ENCODE data around the gene AMN. TPM values are rescaled to one million over a fixed set of nuclear protein-coding genes. Genes with fewer than 3 reads are reported as not detected.

AMN gene
- total and polyA plus RNA-seq, 2 experiments from 2014 or later, result 0.69 to 1.2 TPM

- no peak for ATAC-seq
- H3K79me2 ChIP-seq (replicated peaks; ENCODE audit: insufficient read depth), result no peaks in the 10 kb centered on the region
- no peaks in the 10 kb centered on the region for H3K4me1 ChIP-seq (ENCODE audit: insufficient read depth)
- H2AFZ ChIP-seq, result no peak overlapping the region
- Mint-ChIP-seq H3K36me3 (ENCODE audit: low read depth) (peaks cover 65% of the 10 kb centered on the region), H3K27ac (no peak overlapping the region), H3K27me3 (ENCODE audit: insufficient read depth, low read depth, poor library complexity) (peaks cover 3% of the 10 kb centered on the region), H3K9me3 (no peaks in the 10 kb centered on the region), H3K4me1 (no peaks in the 10 kb centered on the region), H3K4me3 (no peak overlapping the region)
- no peak overlapping the region for H3K4me2 ChIP-seq
- no peak for TF ChIP-seq ETS1 (IDR thresholded peaks at IDR 0.05)
- no peak for TF ChIP-seq ZNF331 (CRISPR knock-in tag; IDR thresholded peaks at IDR 0.05; ENCODE audit: low read depth)
- TF ChIP-seq EZH2phosphoT487 (IDR thresholded peaks at IDR 0.05; ENCODE audit: unreplicated experiment), result no peak
- TF ChIP-seq REST (IDR thresholded peaks at IDR 0.05; ENCODE audit: unreplicated experiment), result no peak
- TF ChIP-seq ZNF462 (CRISPR knock-in tag; IDR thresholded peaks at IDR 0.05), result no peak
- TF ChIP-seq POLR2AphosphoS5 (IDR thresholded peaks at IDR 0.05; ENCODE audit: low read depth), result no peak
- TF ChIP-seq CREB1 (CRISPR knock-in tag; IDR thresholded peaks at IDR 0.05; ENCODE audit: low read depth), result no peak
- TF ChIP-seq CTCF (conservative IDR thresholded peaks at IDR 0.05; ENCODE audit: low read depth in 2 of 2), result no peak
- no peak for TF ChIP-seq STAT1 (IDR thresholded peaks at IDR 0.05; ENCODE audit: unreplicated experiment)
- TF ChIP-seq NANOG (IDR thresholded peaks at IDR 0.05; ENCODE audit: borderline replicate concordance), result no peak
- TF ChIP-seq ZNF114 (CRISPR knock-in tag; IDR thresholded peaks at IDR 0.05), result no peak
- no peak for TF ChIP-seq JUNB (IDR thresholded peaks at IDR 0.05; ENCODE audit: unreplicated experiment)
- TF ChIP-seq EZH2 (IDR thresholded peaks at IDR 0.05; ENCODE audit: low read depth, unreplicated experiment), result no peak
- H3K9me2 ChIP-seq (ENCODE audit: insufficient read depth), result no peaks in the 10 kb centered on the region
- no peaks in the 10 kb centered on the region; the same call in 1 of the 2 replicates for H4K20me1 ChIP-seq (replicated peaks; ENCODE audit: insufficient read depth)
- no peaks in the 10 kb centered on the region for H3K27me3 ChIP-seq (ENCODE audit: insufficient read depth)
- no peak overlapping the region for H3K27ac ChIP-seq (ENCODE audit: low read depth)
- DNase-seq (ENCODE audit: low spot score), result no peak
- H3F3A ChIP-seq (replicated peaks; ENCODE audit: low read depth), result no peaks in the 10 kb centered on the region
- H3K36me3 ChIP-seq (ENCODE audit: insufficient read depth), result peaks cover 26% of the 10 kb centered on the region
- no peak overlapping the region for H3K4me3 ChIP-seq
These were observed 28.6 kb downstream of the AMN start for GRCh38 chr14:102951034-102951433.

All from GM23338 (cell line).